DND-41 (cell line): ENCODE results near the gene PHF2.

Source experiments
- CTCF ChIP-seq: IDR thresholded peaks from 2 replicates; pipeline ENCODE4 v1.5.1; 2012; ENCODE audit warnings: borderline replicate concordance, low read length, moderate library complexity, mild to moderate bottlenecking; ENCODE audit not compliant: poor library complexity, severe bottlenecking; ENCODE audit errors: extremely low read depth
- EZH2 ChIP-seq: IDR thresholded peaks from 3 replicates; pipeline ENCODE4 v1.6.1; 2012; ENCODE audit warnings: borderline replicate concordance, low read depth, mild to moderate bottlenecking, moderate library complexity, low read length, inconsistent platforms; ENCODE audit not compliant: severe bottlenecking

- no peak for TF ChIP-seq CTCF
- no peak for TF ChIP-seq EZH2
Observed at GRCh38 chr9:93614830-93615468, 38.6 kb downstream of the PHF2 start.
